K562 (cell line): ENCODE data around the gene SRP9. TPM values are rescaled to one million over a fixed set of nuclear protein-coding genes. Genes with fewer than 3 reads are reported as not detected.

Source experiments
- ATAC-seq: fragments of 200-7000 bp; cut with Tn5 transposase; 3 replicates; pipeline ENCODE4 v1.9.1; 2020; ENCODE audit warnings: moderate library complexity
- BruUV-seq: library from RNA; stranded (reverse); fragments of 400-500 nt; replicated peaks from 2 replicates; lab custom pipeline; 2021; lab: Mats Ljungman, UMichigan
- CTCF ChIA-PET: fragments of 300-600 bp; formaldehyde crosslinking; extraction: SDS; loops from one replicate; lab custom pipeline; 2021; ENCODE audit warnings: low intra/inter-chr PET ratio; lab: Yijun Ruan, JAX
- POLR2A ChIA-PET: fragments of 300-600, 350-650 bp; sonication (Branson Sonifier 250); formaldehyde crosslinking; extraction: SDS; loops from one replicate; lab custom pipeline; 2021; ENCODE audit warnings: antibody characterized with exemption, inconsistent platforms; lab: Yijun Ruan, JAX
- DNase-seq, 4 experiments: peaks; one replicate each; pipeline versions ENCODE4 v3.0.0 to v3.0.0-alpha.2; 2011 to 2018; ENCODE audit warnings: low spot score in 3 of 4, mixed read lengths in 3 of 4; ENCODE audit errors: extremely low read depth in 1 of 4
- FAIRE-seq: peaks from 2 replicates; lab custom pipeline; 2011; peaks lifted over from hg19 to GRCh38; lab: Jason Lieb, UNC
- H2AFZ ChIP-seq: 2 replicates; pipeline ENCODE4 v1.6.0; 2011; ENCODE audit warnings: low read depth, low read length, control low read depth, inconsistent platforms
- H3K27ac ChIP-seq: fragments of 200-600 bp; 3 replicates; pipeline ENCODE4 v1.8.0; 2011; ENCODE audit warnings: low read depth, mild to moderate bottlenecking, control low read depth, inconsistent platforms, low read length, moderate library complexity, mixed read lengths; ENCODE audit errors: extremely low read depth
- H3K27me3 ChIP-seq, 2 experiments: fragments of 300-600 bp in 1 of 2; 2 replicates in 1 of 2; 3 replicates in 1 of 2; pipeline versions ENCODE4 v1.6.0 to v1.8.0; 2011; ENCODE audit warnings: inconsistent platforms in 2 of 2, low read length in 2 of 2, mild to moderate bottlenecking in 1 of 2, mixed read lengths in 1 of 2, moderate library complexity in 1 of 2; ENCODE audit not compliant: control insufficient read depth in 2 of 2, insufficient read depth in 2 of 2
- H3K36me3 ChIP-seq: fragments of 300-600 bp; 3 replicates; pipeline ENCODE4 v1.8.0; 2011; ENCODE audit warnings: mild to moderate bottlenecking, low read length, inconsistent platforms; ENCODE audit not compliant: control insufficient read depth, insufficient read depth
- H3K4me1 ChIP-seq, 2 experiments: fragments of 200-600 bp in 1 of 2; replicated peaks in 1 of 2; 2 replicates in 1 of 2; 3 replicates in 1 of 2; pipeline versions ENCODE4 v1.5.1 to v1.8.0; 2011; ENCODE audit warnings: inconsistent platforms in 2 of 2, low read length in 2 of 2, mild to moderate bottlenecking in 1 of 2, mixed read lengths in 1 of 2, moderate library complexity in 1 of 2; ENCODE audit not compliant: control insufficient read depth in 2 of 2, insufficient read depth in 2 of 2
- H3K4me2 ChIP-seq: 2 replicates; pipeline ENCODE4 v1.6.1; 2011; ENCODE audit warnings: low read length, control low read depth, inconsistent platforms, mixed read lengths; ENCODE audit not compliant: insufficient read depth
- H3K4me3 ChIP-seq: fragments of 200-600 bp; sonication (generic), shearing (Covaris generic); 2 replicates; pipeline ENCODE4 v1.5.1; 2016; ENCODE audit warnings: control low read depth, inconsistent platforms
- H3K79me2 ChIP-seq: fragments of 200-600 bp; 3 replicates; pipeline ENCODE4 v1.8.0; 2011; ENCODE audit warnings: low read length, inconsistent platforms; ENCODE audit not compliant: control insufficient read depth, insufficient read depth
- H3K9ac ChIP-seq, 2 experiments: 2 replicates each; pipeline versions ENCODE4 v1.6.0 to v1.6.1; 2011; ENCODE audit warnings: low read depth in 2 of 2, low read length in 2 of 2, control low read depth in 1 of 2, inconsistent platforms in 1 of 2, mild to moderate bottlenecking in 1 of 2, mixed read lengths in 1 of 2; ENCODE audit not compliant: insufficient read depth in 1 of 2
- H3K9me1 ChIP-seq: one replicate; pipeline ENCODE4 v1.6.0; 2011; ENCODE audit warnings: inconsistent platforms, mild to moderate bottlenecking, low read length, moderate library complexity; ENCODE audit not compliant: control insufficient read depth, insufficient read depth
- H3K9me3 ChIP-seq: replicated peaks from 2 replicates; pipeline ENCODE4 v1.5.1; 2011; ENCODE audit warnings: low read depth, low read length, inconsistent platforms; ENCODE audit not compliant: control insufficient read depth, insufficient read depth
- H4K20me1 ChIP-seq: replicated peaks from 2 replicates; pipeline ENCODE4 v1.6.1; 2011; ENCODE audit warnings: low read length, inconsistent platforms, mixed read lengths; ENCODE audit not compliant: control insufficient read depth, insufficient read depth
- CREBBP ChIP-seq: IDR thresholded peaks from one replicate; pipeline ENCODE4 v1.6.1; 2012; ENCODE audit warnings: low read depth, mild to moderate bottlenecking, control low read depth, inconsistent platforms, low read length
- FOXJ2 ChIP-seq: fragments of 200-800 bp; sonication (Bioruptor generic); IDR thresholded peaks from 2 replicates; pipeline ENCODE4 v1.6.1; 2016; ENCODE audit warnings: missing genetic modification characterization, missing compliant biosample characterization
- HMGN3 ChIP-seq: IDR thresholded peaks from 2 replicates; pipeline ENCODE4 v1.6.1; 2011; ENCODE audit warnings: borderline replicate concordance, low read depth, mild to moderate bottlenecking, mixed read lengths, low read length; ENCODE audit not compliant: insufficient read length; ENCODE audit errors: extremely low read depth
- NCOA1 ChIP-seq: fragments of 450-650 bp; IDR thresholded peaks from 2 replicates; pipeline ENCODE4 v1.6.1; 2016; ENCODE audit warnings: low read depth
- NR2C1 ChIP-seq, 2 experiments: fragments of 450-650 bp; IDR thresholded peaks; 2 replicates each; pipeline ENCODE4 v1.6.1; 2017; ENCODE audit warnings: mild to moderate bottlenecking in 2 of 2, antibody characterized with exemption in 1 of 2, inconsistent platforms in 1 of 2, missing compliant biosample characterization in 1 of 2, missing genetic modification characterization in 1 of 2
- SUPT5H ChIP-seq: fragments of 450-650 bp; IDR thresholded peaks from 2 replicates; pipeline ENCODE4 v1.6.1; 2016
- TCFL5 ChIP-seq: fragments of 250-450 bp; sonication (Bioruptor Pico); conservative IDR thresholded peaks from 2 replicates; pipeline ENCODE4 v1.6.1; 2021; ENCODE audit warnings: mild to moderate bottlenecking, moderate library complexity, matching md5 sums
- ZFP36 ChIP-seq: fragments of 150-350 bp; IDR thresholded peaks from 2 replicates; pipeline ENCODE4 v1.6.1; 2018; ENCODE audit warnings: low read length, low read depth; ENCODE audit not compliant: partially characterized antibody
- ZNF561 ChIP-seq: fragments of 450-650 bp; formaldehyde crosslinking; conservative IDR thresholded peaks from 2 replicates; pipeline ENCODE4 v1.4.0; 2020; ENCODE audit warnings: mild to moderate bottlenecking, moderate library complexity
- ZNF780A ChIP-seq: fragments of 250-450 bp; sonication (Bioruptor Pico); IDR thresholded peaks from 2 replicates; pipeline ENCODE4 v1.5.0; 2021; ENCODE audit warnings: mild to moderate bottlenecking
- ZNF79 ChIP-seq: fragments of 250-450 bp; sonication (Bioruptor Pico); IDR thresholded peaks from 2 replicates; pipeline ENCODE4 v1.4.0; 2020; ENCODE audit warnings: low read depth, mild to moderate bottlenecking, moderate library complexity
- in situ Hi-C: fragments of 300-500 bp; cut with MboI; formaldehyde crosslinking; loops from 4 replicates; pipeline ENCODE4 v1.15.0; 2018; ENCODE audit warnings: inconsistent platforms, mixed read lengths
- intact Hi-C: fragments of 100-400 bp; cut with micrococcal nuclease; formaldehyde crosslinking; loops from 2 replicates; pipeline ENCODE4 v1.14.2; 2022
- polyA plus RNA-seq, 8 experiments: library from polyadenylated mRNA; depleted of rRNA in 4 of 8; stranded (reverse) in 5 of 8; unstranded in 3 of 8; fragments of >200 nt; fragmentation: Nextera tagmentation in 2 of 8; fragmentation: Illumina TruSeq in 1 of 8; extraction: Ambion mirVana in 2 of 8; extraction: Trizol in 1 of 8; gene quantifications; 2 replicates each; pipeline versions ENCODE4 v1.2.1 to v1.2.3, GENCODE V29; 2011 to 2014; ENCODE audit warnings: inconsistent platforms in 1 of 8, missing spikeins in 1 of 8
- total RNA-seq, 7 experiments: library from RNA; depleted of rRNA in 6 of 7; stranded (reverse); fragments of >200 nt in 6 of 7; fragmentation: Illumina TruSeq in 2 of 7; extraction: Trizol in 2 of 7; gene quantifications; 2 replicates each; pipeline versions ENCODE4 v1.2.1 to v1.2.3, GENCODE V29; 2011 to 2021; ENCODE audit warnings: low replicate concordance in 1 of 7
- TF ChIP-seq, protein P1 (sequence below): fragments of 200-800 bp; sonication (Bioruptor generic); IDR thresholded peaks from 2 replicates; pipeline ENCODE4 v1.6.1; 2017; ENCODE audit warnings: missing genetic modification characterization, missing compliant biosample characterization
- TF ChIP-seq, protein P2 (sequence below): fragments of 250-450 bp; sonication (Bioruptor Pico); IDR thresholded peaks from 2 replicates; pipeline ENCODE4 v1.8.0; 2021; ENCODE audit warnings: borderline replicate concordance, mild to moderate bottlenecking, moderate library complexity; ENCODE audit not compliant: poor library complexity, severe bottlenecking
- TF ChIP-seq, protein P3 (sequence below): sonication (generic); formaldehyde crosslinking; IDR thresholded peaks from 2 replicates; pipeline ENCODE4 v1.9.0; 2022; ENCODE audit warnings: mild to moderate bottlenecking, missing genetic modification reagents
- TF ChIP-seq, protein P4 (sequence below): fragments of 450-650 bp; IDR thresholded peaks from 2 replicates; pipeline ENCODE4 v1.7.1; 2018; ENCODE audit warnings: mild to moderate bottlenecking, low read depth; ENCODE audit not compliant: partially characterized antibody

SRP9 gene
- total and polyA plus RNA-seq, 9 of the 15 experiments (the other 6 are each of a cell fraction or from before 2014, with no cell fraction given), result 273 to 1,892 (median 668) TPM

- Histone ChIP-seq H3K4me1 (no peaks in the 10 kb centered on the region; a peak in 1 of 5 replicates), H3K9ac (no peak overlapping the region), H3K36me3 (no peaks in the 10 kb centered on the region), H3K27ac (no peak overlapping the region), H3K4me3 (no peak overlapping the region), H4K20me1 (no peaks in the 10 kb centered on the region), H2AFZ (no peak overlapping the region), H3K79me2 (no peaks in the 10 kb centered on the region), H3K9me3 (no peaks in the 10 kb centered on the region), H3K27me3 (peaks cover 20 to 24% of the 10 kb centered on the region in 2 experiments; a peak in 4 of 5 replicates), H3K9me1 (no peaks in the 10 kb centered on the region), H3K4me2 (no peak overlapping the region)
- ChIA-PET CTCF (no interaction called here), POLR2A (interaction anchor here (0.6 kb wide), 1 partner anchor 14 kb away, joined by 3 read pairs; no protein-coding TSS in a partner anchor)
- DNase-seq (no peak), FAIRE-seq (no peak), ATAC-seq (no peak)
- intact Hi-C loops (no loop called here), in situ Hi-C loops (no loop called here)
- TF ChIP-seq SUPT5H, result no peak
- TF ChIP-seq, protein P1, sequence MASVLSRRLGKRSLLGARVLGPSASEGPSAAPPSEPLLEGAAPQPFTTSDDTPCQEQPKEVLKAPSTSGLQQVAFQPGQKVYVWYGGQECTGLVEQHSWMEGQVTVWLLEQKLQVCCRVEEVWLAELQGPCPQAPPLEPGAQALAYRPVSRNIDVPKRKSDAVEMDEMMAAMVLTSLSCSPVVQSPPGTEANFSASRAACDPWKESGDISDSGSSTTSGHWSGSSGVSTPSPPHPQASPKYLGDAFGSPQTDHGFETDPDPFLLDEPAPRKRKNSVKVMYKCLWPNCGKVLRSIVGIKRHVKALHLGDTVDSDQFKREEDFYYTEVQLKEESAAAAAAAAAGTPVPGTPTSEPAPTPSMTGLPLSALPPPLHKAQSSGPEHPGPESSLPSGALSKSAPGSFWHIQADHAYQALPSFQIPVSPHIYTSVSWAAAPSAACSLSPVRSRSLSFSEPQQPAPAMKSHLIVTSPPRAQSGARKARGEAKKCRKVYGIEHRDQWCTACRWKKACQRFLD (CRISPR knock-in tag), result no peak
- no peak for TF ChIP-seq NCOA1
- no peak for TF ChIP-seq ZNF79 (CRISPR knock-in tag)
- TF ChIP-seq, protein P2, sequence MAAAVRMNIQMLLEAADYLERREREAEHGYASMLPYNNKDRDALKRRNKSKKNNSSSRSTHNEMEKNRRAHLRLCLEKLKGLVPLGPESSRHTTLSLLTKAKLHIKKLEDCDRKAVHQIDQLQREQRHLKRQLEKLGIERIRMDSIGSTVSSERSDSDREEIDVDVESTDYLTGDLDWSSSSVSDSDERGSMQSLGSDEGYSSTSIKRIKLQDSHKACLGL (CRISPR knock-in tag), result no peak
- TF ChIP-seq TCFL5, result no peak
- TF ChIP-seq ZNF561 (CRISPR knock-in tag), result no peak
- no peak for TF ChIP-seq ZNF780A (CRISPR knock-in tag)
- TF ChIP-seq, protein P3, sequence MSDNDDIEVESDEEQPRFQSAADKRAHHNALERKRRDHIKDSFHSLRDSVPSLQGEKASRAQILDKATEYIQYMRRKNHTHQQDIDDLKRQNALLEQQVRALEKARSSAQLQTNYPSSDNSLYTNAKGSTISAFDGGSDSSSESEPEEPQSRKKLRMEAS, result no peak
- no peak for TF ChIP-seq ZFP36
- TF ChIP-seq NR2C1 (IDR thresholded peaks at IDR 0.05), result no peak
- no peak for TF ChIP-seq NR2C1 (tag; IDR thresholded peaks at IDR 0.05)
- TF ChIP-seq, protein P4, sequence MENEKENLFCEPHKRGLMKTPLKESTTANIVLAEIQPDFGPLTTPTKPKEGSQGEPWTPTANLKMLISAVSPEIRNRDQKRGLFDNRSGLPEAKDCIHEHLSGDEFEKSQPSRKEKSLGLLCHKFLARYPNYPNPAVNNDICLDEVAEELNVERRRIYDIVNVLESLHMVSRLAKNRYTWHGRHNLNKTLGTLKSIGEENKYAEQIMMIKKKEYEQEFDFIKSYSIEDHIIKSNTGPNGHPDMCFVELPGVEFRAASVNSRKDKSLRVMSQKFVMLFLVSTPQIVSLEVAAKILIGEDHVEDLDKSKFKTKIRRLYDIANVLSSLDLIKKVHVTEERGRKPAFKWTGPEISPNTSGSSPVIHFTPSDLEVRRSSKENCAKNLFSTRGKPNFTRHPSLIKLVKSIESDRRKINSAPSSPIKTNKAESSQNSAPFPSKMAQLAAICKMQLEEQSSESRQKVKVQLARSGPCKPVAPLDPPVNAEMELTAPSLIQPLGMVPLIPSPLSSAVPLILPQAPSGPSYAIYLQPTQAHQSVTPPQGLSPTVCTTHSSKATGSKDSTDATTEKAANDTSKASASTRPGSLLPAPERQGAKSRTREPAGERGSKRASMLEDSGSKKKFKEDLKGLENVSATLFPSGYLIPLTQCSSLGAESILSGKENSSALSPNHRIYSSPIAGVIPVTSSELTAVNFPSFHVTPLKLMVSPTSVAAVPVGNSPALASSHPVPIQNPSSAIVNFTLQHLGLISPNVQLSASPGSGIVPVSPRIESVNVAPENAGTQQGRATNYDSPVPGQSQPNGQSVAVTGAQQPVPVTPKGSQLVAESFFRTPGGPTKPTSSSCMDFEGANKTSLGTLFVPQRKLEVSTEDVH, result no peak
- TF ChIP-seq CREBBP, result no peak
- no peak for TF ChIP-seq FOXJ2 (tag)
- TF ChIP-seq HMGN3, result no peak
- no TSS peak for BruUV-seq
Measured at GRCh38 chr1:225731491-225731890, 46.1 kb upstream of the SRP9 start.
